A549 (cell line): Measurements from ENCODE around the gene NOS3. TPM values are rescaled to one million over a fixed set of nuclear protein-coding genes. Genes with fewer than 3 reads are reported as not detected.
A peak's percentile ranks its signal among the peaks of the same experiment; 100 is the strongest.

Source experiments
- ATAC-seq, 2 experiments: fragments of 200-7000 bp in 1 of 2; fragments of >200 bp in 1 of 2; cut with Nextera tagmentation in 1 of 2; cut with Tn5 transposase in 1 of 2; 3 replicates each; pipeline versions ENCODE4 v1.8.0 to v1.9.1; 2018 to 2020; ENCODE audit warnings: mild to moderate bottlenecking in 1 of 2, moderate library complexity in 1 of 2
- CTCF ChIA-PET: fragments of 300-600 bp; sonication (Branson Sonifier 250); formaldehyde crosslinking; extraction: SDS; loops from one replicate; lab custom pipeline; 2021; ENCODE audit warnings: antibody characterized with exemption, inconsistent platforms; lab: Yijun Ruan, JAX
- POLR2A ChIA-PET: fragments of 350-600 bp; formaldehyde crosslinking; extraction: SDS; loops from one replicate; lab custom pipeline; 2021; ENCODE audit warnings: antibody characterized with exemption, inconsistent platforms; lab: Yijun Ruan, JAX
- DNase-seq, 2 experiments: peaks; one replicate each; pipeline versions ENCODE4 v3.0.0 to v3.0.0-alpha.2; 2011 to 2016; ENCODE audit warnings: low read depth in 1 of 2, low spot score in 1 of 2
- FAIRE-seq: peaks from 2 replicates; lab custom pipeline; 2011; peaks lifted over from hg19 to GRCh38; lab: Jason Lieb, UNC
- H3K27ac ChIP-seq, 2 experiments: fragments of >200 bp; sonication (Bioruptor Twin); formaldehyde crosslinking; 3 replicates each; pipeline ENCODE4 v1.5.1; 2016 to 2017
- H3K4me1 ChIP-seq: fragments of >200 bp; sonication (Bioruptor Twin); formaldehyde crosslinking; 3 replicates; pipeline ENCODE4 v1.6.1; 2016
- H3K4me2 ChIP-seq: fragments of >200 bp; sonication (Bioruptor Twin); formaldehyde crosslinking; 3 replicates; pipeline ENCODE4 v1.6.1; 2016
- H3K4me3 ChIP-seq: fragments of >200 bp; sonication (Bioruptor Twin); formaldehyde crosslinking; 3 replicates; pipeline ENCODE4 v1.5.1; 2016
- H3K9me3 ChIP-seq: fragments of >200 bp; sonication (Bioruptor Twin); formaldehyde crosslinking; 3 replicates; pipeline ENCODE4 v1.6.1; 2016
- ATOH8 ChIP-seq: fragments of 250-450 bp; sonication (Bioruptor Pico); IDR thresholded peaks from 2 replicates; pipeline ENCODE4 v1.5.0; 2020; ENCODE audit warnings: low read depth, mild to moderate bottlenecking, moderate library complexity
- CBX8 ChIP-seq: fragments of 200-600 bp; sonication (generic); IDR thresholded peaks from 2 replicates; pipeline ENCODE4 v1.6.1; 2016
- EP300 ChIP-seq, 2 experiments: fragments of >200 bp; sonication (Bioruptor Twin); formaldehyde crosslinking; IDR thresholded peaks; 2 replicates in 1 of 2; 3 replicates in 1 of 2; pipeline ENCODE4 v1.6.1; 2016 to 2017
- ESRRA ChIP-seq: fragments of 150-350 bp; IDR thresholded peaks from 2 replicates; pipeline ENCODE4 v1.6.1; 2014; ENCODE audit warnings: mild to moderate bottlenecking, low read length, borderline replicate concordance
- FOSB ChIP-seq: fragments of 250-450 bp; sonication (Bioruptor Pico); IDR thresholded peaks from 2 replicates; pipeline ENCODE4 v1.5.0; 2020; ENCODE audit warnings: mild to moderate bottlenecking, moderate library complexity
- FOSL2 ChIP-seq, 2 experiments: fragments of 450-650 bp in 1 of 2; fragments of >200 bp in 1 of 2; sonication (Bioruptor Twin) in 1 of 2; formaldehyde crosslinking; IDR thresholded peaks; 2 replicates each; pipeline versions ENCODE4 v1.5.0 to v1.6.1; 2016 to 2020; ENCODE audit warnings: mild to moderate bottlenecking in 1 of 2, moderate library complexity in 1 of 2
- HDAC2 ChIP-seq: fragments of 200-600 bp; sonication (generic); IDR thresholded peaks from 2 replicates; pipeline ENCODE4 v1.6.1; 2016
- HEYL ChIP-seq: fragments of 250-450 bp; sonication (Bioruptor Pico); IDR thresholded peaks from 2 replicates; pipeline ENCODE4 v1.8.0; 2021; ENCODE audit warnings: mild to moderate bottlenecking, moderate library complexity
- HOXB13 ChIP-seq: fragments of 250-450 bp; sonication (Bioruptor Pico); IDR thresholded peaks from 2 replicates; pipeline ENCODE4 v1.5.0; 2020; ENCODE audit warnings: low read depth, mild to moderate bottlenecking, moderate library complexity
- HOXB5 ChIP-seq: fragments of 250-450 bp; sonication (Bioruptor Pico); IDR thresholded peaks from 2 replicates; pipeline ENCODE4 v1.5.0; 2020; ENCODE audit warnings: mild to moderate bottlenecking, moderate library complexity
- MAZ ChIP-seq: fragments of 150-350 bp; IDR thresholded peaks from 2 replicates; pipeline ENCODE4 v1.6.1; 2014; ENCODE audit warnings: antibody characterized with exemption, low read depth, low read length, borderline replicate concordance
- NR3C1 ChIP-seq: fragments of >200 bp; sonication (Bioruptor Twin); formaldehyde crosslinking; IDR thresholded peaks from 3 replicates; pipeline ENCODE4 v1.6.1; 2017
- PBX3 ChIP-seq: IDR thresholded peaks from 2 replicates; pipeline ENCODE4 v1.6.1; 2012
- POLR2AphosphoS2 ChIP-seq: conservative IDR thresholded peaks from 2 replicates; pipeline ENCODE4 v1.6.1; 2012; ENCODE audit warnings: low read length, improper control_type of control experiment, inconsistent platforms
- RAD21 ChIP-seq, 2 experiments: fragments of >200 bp in 1 of 2; sonication (Bioruptor Twin) in 1 of 2; formaldehyde crosslinking in 1 of 2; IDR thresholded peaks in 1 of 2; conservative IDR thresholded peaks in 1 of 2; 2 replicates in 1 of 2; 3 replicates in 1 of 2; pipeline ENCODE4 v1.6.1; 2012 to 2018; ENCODE audit warnings: inconsistent platforms in 1 of 2
- SREBF2 ChIP-seq: fragments of 450-650 bp; IDR thresholded peaks from 2 replicates; pipeline ENCODE4 v1.6.1; 2014; ENCODE audit warnings: mild to moderate bottlenecking, moderate library complexity
- WGBS: methylation state at CpG from one replicate; pipeline ENCODE4 v1.1.6; 2017; ENCODE audit errors: missing lambda C conversion rate; 5-methylcytosine and 5-hydroxymethylcytosine counted together
- polyA plus RNA-seq, 4 experiments: library from polyadenylated mRNA; depleted of rRNA in 3 of 4; stranded (reverse); fragments of >200 nt; fragmentation: RNase III in 1 of 4; extraction: RNeasy Plus Mini Kit Qiagen cat#74134 plus additional on column Dnase treatment in 1 of 4; gene quantifications; 2 replicates in 3 of 4; 3 replicates in 1 of 4; pipeline ENCODE4 v1.2.3, GENCODE V29; 2011 to 2017
- TF ChIP-seq, protein P1 (sequence below): fragments of 450-650 bp; IDR thresholded peaks from 2 replicates; pipeline ENCODE4 v1.6.1; 2014; ENCODE audit warnings: antibody characterized with exemption

Gene NOS3
- polyA plus RNA-seq, 2 of the 4 experiments (the other 2 are of a cell fraction): 0.52 to 0.71 TPM

DNA sequence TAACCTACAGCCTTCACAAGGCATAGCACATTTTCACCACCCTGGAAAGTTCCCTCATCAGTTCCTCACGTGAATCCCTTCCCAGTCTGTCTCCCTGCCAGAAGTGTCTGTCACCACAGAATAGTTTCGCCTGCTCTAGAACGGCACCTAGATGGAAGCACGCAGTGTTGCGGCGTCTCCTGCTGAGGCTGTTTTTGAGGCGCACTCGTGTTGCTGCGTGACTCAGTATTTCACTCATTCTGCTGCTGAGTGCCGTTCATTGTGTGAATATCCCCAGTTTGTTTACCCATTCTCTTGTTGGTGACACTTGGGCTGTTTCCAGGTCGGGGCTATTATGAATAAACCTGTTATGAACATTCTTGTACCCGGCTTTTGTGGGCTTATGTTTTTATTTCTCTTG, 12.8 kb downstream of the NOS3 start:
- FAIRE-seq (no peak), ATAC-seq (peak; percentile 37 to 40; a peak in 4 of 6 replicates)
- Histone ChIP-seq H3K4me2 (0 out of 3 replicates have a peak overlapping the region, but pooled peaks have one; percentile 21), H3K4me1 (0 out of 3 replicates have a peak, but pooled peaks cover 5% of the 10 kb centered on the region), H3K27ac (no peak overlapping the region)
- TF ChIP-seq HOXB13 (CRISPR knock-in tag) (no peak), FOSL2 (IDR thresholded peaks at IDR 0.05) (no peak), FOSL2 (CRISPR knock-in tag; IDR thresholded peaks at IDR 0.05) (peak; percentile 5; the same call in 1 of the 2 replicates), HOXB5 (no peak), CBX8 (no peak)
- TF ChIP-seq, all 56 proteins: peak for 1
- DNase-seq: peak in 1 of 2 experiments; percentile 40
- 11% methylated on average over 12 of the region's 12 CpGs for WGBS
- no peaks in the 10 kb centered on the region for H3K9me3 ChIP-seq
- no peak overlapping the region for H3K4me3 ChIP-seq
- ChIA-PET POLR2A (no interaction called here), CTCF (interaction anchor here (1.0 to 11.2 kb wide), 4 partner anchors 17 to 108 kb away, joined by 3 to 110 read pairs (median 16); partner anchors contain the start of gene ATG9B)

GRCh38 chr7:151005566-151005965, 14.7 kb downstream of the NOS3 start:
- peaks cover 17% of the 10 kb centered on the region; the same call in 1 of the 3 replicates for H3K4me1 ChIP-seq
- no peak for DNase-seq
- no peaks in the 10 kb centered on the region for H3K9me3 ChIP-seq
- 66% methylated on average over 9 of the region's 9 CpGs for WGBS
- TF ChIP-seq HEYL (CRISPR knock-in tag) (no peak), FOSB (CRISPR knock-in tag) (no peak), RAD21 (conservative IDR thresholded peaks at IDR 0.05 in 1 of 2, IDR thresholded peaks at IDR 0.05 in 1 of 2) (no peak), NR3C1 (no peak)
- TF ChIP-seq, all 56 proteins: peak for 0
- Histone ChIP-seq H3K27ac (no peak overlapping the region), H3K4me2 (no peak overlapping the region), H3K4me3 (no peak overlapping the region)
- CTCF ChIA-PET: interaction anchor here (1.2 to 11.2 kb wide), 6 partner anchors 15 to 108 kb away, joined by 3 to 110 read pairs (median 9); partner anchors contain the start of gene ATG9B
- ATAC-seq (no peak), FAIRE-seq (no peak)
- POLR2A ChIA-PET: no interaction called here

DNA sequence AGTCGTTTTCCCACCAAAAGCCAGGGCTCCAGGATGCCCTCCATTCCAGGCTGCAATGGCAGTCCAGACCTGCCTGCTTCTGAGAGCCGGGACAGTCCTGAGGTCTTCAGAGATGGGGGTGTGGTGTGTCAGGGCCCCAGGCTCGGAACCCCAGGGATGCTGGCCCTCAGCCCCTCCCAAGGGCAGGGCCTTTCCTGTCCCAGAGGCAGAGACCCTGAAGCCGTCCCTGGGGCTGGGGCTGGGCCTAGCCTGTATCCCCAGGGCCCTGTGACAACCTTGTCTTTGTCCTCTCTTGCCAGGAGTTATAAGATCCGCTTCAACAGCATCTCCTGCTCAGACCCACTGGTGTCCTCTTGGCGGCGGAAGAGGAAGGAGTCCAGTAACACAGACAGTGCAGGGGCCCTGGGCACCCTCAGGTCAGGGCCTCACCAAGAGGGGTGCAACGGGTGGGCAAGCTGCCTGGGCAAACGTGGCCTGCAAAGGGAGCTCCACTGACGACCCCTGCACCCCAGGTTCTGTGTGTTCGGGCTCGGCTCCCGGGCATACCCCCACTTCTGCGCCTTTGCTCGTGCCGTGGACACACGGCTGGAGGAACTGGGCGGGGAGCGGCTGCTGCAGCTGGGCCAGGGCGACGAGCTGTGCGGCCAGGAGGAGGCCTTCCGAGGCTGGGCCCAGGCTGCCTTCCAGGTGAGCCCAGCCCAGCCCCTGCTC, 15.9 kb downstream of the NOS3 start:
- CTCF ChIA-PET: interaction anchor here (0.8 to 11.2 kb wide), 10 partner anchors 8 to 105 kb away, joined by 3 to 110 read pairs (median 4); partner anchors contain the start of gene ATG9B
- ATAC-seq (no peak), FAIRE-seq (no peak)
- peaks cover 20% of the 10 kb centered on the region; the same call in 1 of the 3 replicates for H3K4me1 ChIP-seq
- no peak overlapping the region for H3K27ac ChIP-seq
- TF ChIP-seq HEYL (CRISPR knock-in tag) (no peak), ATOH8 (CRISPR knock-in tag) (no peak), ESRRA (no peak), PBX3 (no peak), MAZ (no peak), SREBF2 (no peak), POLR2AphosphoS2 (no peak), HDAC2 (no peak), EP300 (IDR thresholded peaks at IDR 0.05) (no peak)
- TF ChIP-seq, protein P1, sequence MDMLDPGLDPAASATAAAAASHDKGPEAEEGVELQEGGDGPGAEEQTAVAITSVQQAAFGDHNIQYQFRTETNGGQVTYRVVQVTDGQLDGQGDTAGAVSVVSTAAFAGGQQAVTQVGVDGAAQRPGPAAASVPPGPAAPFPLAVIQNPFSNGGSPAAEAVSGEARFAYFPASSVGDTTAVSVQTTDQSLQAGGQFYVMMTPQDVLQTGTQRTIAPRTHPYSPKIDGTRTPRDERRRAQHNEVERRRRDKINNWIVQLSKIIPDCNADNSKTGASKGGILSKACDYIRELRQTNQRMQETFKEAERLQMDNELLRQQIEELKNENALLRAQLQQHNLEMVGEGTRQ: no peak
- TF ChIP-seq, all 56 proteins: peak for 0
- Histone ChIP-seq H3K4me2 (no peak overlapping the region), H3K4me3 (no peak overlapping the region), H3K9me3 (no peaks in the 10 kb centered on the region)
- no peak for DNase-seq
- 86% methylated on average over 14 of the region's 23 CpGs for WGBS
- POLR2A ChIA-PET: no interaction called here
